Prostate gland (tissue), 2 donors: ENCODE data around the gene CRYGN.

Source experiments
- POLR2A ChIP-seq: fragments of 450-650 bp; IDR thresholded peaks from one replicate; pipeline ENCODE4 v1.6.1; 2016; ENCODE audit warnings: antibody characterized with exemption, mild to moderate bottlenecking
- TF ChIP-seq, protein P1 (sequence below), 4 experiments: fragments of 200-600 bp in 2 of 4; fragments of 450-650 bp in 2 of 4; sonication (generic) in 2 of 4; IDR thresholded peaks; 1 replicate in 3 of 4; 2 replicates in 1 of 4; pipeline ENCODE4 v1.5.1; 2016 to 2019; ENCODE audit warnings: antibody characterized with exemption in 4 of 4, mild to moderate bottlenecking in 2 of 4, moderate library complexity in 2 of 4

DNA sequence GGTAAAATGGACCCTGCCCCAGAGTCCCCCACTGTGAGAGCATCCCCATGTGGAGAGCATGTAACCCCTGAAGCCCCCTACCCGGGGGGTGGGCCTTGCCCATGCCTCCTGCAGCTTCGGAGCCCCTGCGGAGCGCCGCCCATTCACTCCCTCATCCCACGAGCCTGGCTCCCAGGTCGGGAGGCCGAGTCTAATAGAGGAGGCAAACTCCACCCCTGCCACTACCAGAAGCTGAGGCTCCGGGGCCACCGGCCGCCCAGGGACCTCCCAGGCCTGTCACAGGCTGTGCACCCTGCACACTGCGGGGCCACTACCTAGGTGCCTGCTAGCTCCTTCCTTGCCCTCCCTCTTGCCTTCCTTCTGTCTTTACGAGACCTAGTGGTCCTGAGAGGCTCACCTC is 47.5 kb downstream of the CRYGN start:
- TF ChIP-seq, protein P1, sequence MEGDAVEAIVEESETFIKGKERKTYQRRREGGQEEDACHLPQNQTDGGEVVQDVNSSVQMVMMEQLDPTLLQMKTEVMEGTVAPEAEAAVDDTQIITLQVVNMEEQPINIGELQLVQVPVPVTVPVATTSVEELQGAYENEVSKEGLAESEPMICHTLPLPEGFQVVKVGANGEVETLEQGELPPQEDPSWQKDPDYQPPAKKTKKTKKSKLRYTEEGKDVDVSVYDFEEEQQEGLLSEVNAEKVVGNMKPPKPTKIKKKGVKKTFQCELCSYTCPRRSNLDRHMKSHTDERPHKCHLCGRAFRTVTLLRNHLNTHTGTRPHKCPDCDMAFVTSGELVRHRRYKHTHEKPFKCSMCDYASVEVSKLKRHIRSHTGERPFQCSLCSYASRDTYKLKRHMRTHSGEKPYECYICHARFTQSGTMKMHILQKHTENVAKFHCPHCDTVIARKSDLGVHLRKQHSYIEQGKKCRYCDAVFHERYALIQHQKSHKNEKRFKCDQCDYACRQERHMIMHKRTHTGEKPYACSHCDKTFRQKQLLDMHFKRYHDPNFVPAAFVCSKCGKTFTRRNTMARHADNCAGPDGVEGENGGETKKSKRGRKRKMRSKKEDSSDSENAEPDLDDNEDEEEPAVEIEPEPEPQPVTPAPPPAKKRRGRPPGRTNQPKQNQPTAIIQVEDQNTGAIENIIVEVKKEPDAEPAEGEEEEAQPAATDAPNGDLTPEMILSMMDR (IDR thresholded peaks at IDR 0.05): no peak
- no peak for TF ChIP-seq POLR2A
